HS-5 (cell line): ENCODE measurements around the gene HACE1.

Experiments used
- DNase-seq: peaks from one replicate; pipeline ENCODE4 v3.0.0-alpha.2; 2012; ENCODE audit warnings: low read depth

The HACE1 gene

DNA sequence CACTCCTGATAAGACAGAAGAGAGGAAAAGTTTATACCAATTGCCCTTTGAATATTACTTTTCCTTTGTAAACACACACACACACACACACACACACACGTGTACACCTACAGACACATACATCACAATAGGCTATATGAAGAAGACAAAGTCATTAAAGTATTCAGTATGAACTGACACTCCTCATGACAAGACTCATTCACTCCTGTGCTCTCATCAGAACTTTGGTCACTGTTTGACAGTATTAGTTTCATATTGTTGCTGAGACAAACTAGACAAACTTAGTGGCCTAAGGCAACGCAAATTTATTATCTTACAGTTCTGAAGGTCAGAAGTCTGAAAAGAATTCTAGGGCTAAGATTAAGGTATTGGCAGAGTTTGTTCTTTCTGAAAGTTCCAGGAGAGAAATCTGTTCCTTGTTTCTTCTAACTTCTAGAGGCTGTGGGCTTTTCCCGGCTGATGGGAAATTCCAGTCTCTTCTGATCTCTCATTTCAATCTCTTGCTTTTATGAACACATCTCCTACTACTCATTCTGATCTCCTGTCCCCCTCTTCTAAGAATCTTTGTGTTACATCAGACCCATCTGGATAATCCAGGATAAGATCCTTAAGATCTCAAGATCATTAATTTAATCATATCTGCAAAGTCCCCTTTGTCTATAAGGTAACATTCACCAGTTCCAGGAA, 171.3 kb downstream of the HACE1 start:
- DNase-seq, result no peak

GRCh38 chr6:104686550-104687175, 173.1 kb downstream of the HACE1 start:
- DNase-seq, result no peak

DNA sequence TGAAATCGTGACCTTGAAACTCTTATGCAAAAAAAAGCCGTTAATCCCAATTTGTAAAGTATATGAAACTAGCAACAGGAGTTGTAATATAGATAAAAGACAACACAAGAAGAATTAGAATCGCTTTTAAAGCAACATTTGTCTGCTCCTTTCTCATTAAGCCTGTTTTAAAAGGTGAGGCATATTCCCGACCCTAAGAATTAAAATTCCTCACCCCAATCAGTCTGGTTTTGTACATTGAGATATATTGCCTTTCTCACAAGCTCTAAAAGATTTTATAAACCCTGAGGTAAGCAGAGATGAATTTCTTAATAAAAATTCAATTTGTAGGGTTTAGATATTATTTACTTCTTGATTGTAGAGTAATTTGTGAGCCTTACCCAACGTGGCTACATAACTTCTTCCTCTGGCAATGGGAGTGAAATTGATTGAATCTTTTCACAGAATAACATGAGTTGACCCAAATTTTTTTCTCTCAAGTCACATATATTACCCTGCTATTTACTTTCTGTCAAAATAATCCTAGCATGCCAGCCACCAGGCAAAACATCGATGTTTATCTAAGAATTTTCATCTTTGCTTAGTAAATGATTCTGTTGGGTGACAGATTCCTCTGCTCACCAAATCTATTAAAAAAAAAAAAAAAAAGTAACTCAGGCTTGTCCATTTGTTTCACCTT, 173.7 kb downstream of the HACE1 start:
- DNase-seq, result no peak

- DNase-seq, result no peak
These were observed 174.8 kb downstream of the HACE1 start for GRCh38 chr6:104684911-104685415.

DNA sequence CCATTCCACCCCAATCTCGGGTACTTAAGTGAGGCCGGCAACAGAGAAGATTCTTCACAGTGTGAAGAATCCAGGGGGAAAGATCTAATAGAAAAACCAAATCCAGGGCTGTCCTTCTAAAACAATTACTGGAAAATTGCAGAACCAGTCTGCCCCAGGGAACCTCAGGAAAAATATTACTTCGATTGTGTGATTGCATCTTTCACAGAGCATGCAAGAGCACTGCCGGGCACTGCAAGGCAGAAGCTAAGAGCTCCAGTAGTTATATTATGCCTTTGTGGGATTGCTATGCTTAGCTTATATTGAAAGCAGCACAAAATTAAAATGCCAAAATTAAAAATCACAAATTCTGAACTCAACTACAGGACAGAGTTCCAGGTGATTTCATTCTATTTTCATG, 175.9 kb downstream of the HACE1 start:
- DNase-seq, result no peak

- DNase-seq, result no peak
These were observed 176.7 kb downstream of the HACE1 start for GRCh38 chr6:104682722-104683643.

- no peak for DNase-seq
These were observed 179.2 kb downstream of the HACE1 start for GRCh38 chr6:104680539-104680938.

DNA sequence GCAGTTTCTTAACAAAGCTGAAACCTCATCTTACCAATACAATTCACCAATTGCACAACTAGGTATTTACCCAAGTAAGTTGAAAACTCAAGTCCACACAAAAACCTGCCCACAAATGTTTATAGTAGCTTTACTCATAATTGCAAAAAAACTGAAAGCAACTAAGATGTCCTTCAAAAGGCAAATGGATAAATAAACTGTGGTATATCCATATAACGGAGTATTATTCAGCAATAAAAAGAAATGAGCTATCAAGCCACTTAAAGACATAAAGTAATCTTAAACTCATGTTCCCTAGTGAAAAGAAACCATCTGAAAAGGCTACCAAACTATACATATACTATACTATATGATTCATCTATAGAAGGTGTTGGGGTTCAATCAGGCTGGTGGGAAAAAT, 179.7 kb downstream of the HACE1 start:
- DNase-seq, result no peak
